Ammon's horn (tissue), 1 donor: ENCODE measurements around the gene DOLPP1.
"Not testable (repeated sequence)": the region's sequence is repeated elsewhere in the genome, so short reads cannot be mapped to it uniquely, and the experiment has no call there.

Experiments
- DNase-seq: peaks from one replicate; pipeline ENCODE4 v3.0.0-alpha.2; 2016; ENCODE audit warnings: low spot score

The DOLPP1 gene

GRCh38 chr9:129080601-129081387, at the start of gene DOLPP1:
DOLPP1 (plus strand) TSS chr9:129081111; CDS start chr9:129081132, 21 bp downstream.
- DNase-seq, result peak; percentile 99

GRCh38 chr9:129031514-129031913, 49.4 kb upstream of the DOLPP1 start:
- no peak for DNase-seq

DNA sequence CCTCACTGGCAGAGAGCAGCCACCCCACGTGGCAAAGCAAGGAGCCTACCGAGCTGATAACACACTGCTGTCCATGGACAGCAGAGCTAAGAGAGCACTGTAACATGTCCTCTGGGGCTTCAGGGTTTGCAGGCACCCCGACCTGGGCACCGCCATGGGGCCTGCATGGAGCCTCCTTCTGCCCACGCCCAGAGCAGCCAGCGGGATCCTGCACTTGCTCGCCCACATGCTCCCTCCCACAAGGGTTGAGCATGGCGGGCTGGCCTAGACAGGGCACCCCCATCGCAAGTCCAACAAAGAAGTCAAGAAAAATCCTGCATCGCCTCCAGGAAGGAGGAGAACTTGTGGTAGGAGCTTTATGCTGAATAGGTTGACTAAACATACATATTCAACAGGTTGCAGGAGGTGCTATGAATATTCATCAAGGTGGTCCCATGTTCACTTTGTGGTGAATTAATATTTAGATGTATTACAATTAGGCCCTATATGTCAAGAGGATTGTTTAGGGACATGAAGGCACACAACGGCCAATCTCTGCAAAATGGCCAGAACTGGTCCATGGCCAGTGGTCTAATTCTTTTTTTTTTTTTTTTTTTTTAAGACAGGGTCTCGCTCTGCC, 48.3 kb upstream of the DOLPP1 start:
- DNase-seq, result no peak

DNA sequence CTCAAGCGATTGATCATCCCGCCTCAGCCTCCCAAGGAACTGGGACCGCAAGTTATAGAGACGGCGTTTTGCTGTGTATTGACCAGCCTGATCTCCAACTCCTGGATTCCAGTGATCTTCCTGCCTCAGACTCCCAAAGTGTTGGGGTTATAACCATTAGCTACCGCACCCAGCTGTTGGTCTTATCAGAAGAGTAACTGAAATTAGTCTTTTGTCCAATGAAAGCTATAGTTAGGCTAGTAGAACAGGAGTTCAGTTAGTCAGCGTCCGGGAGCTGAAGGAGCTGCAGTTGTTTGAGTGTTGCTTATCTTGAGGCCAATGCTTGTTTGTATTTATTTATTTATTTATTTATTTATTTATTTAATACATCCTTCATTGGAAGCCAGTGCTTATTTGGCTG, 47.7 kb upstream of the DOLPP1 start:
- DNase-seq, result no peak

GRCh38 chr9:129035838-129036237, 45.1 kb upstream of the DOLPP1 start:
- DNase-seq, result not testable (repeated sequence)

- peak; percentile 100 for DNase-seq
These were observed 44.5 kb upstream of the DOLPP1 start, which contains the start of gene MIGA2 for GRCh38 chr9:129036241-129036922. MIGA2 (plus strand) TSS chr9:129036626; CDS start chr9:129040595, 3,969 bp downstream.

- no peak for DNase-seq
These were observed 43.8 kb upstream of the DOLPP1 start for GRCh38 chr9:129036923-129037766.

DNA sequence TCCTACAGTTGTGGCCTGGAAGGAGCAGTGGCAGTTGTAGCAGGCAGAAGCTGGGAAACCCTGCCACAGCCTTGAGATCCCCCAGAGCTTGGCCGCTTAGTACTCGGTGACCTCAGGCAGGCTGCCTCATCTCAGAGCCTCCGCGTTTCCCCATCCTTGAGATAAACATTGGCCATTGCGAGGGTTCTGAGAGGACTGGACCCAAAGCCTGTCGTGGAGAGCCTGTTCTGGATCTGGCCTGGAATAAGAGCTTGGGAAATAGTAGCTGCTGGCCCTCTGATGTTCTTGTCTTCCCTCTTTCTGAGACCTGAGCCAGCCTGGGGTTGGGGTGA, 43.2 kb upstream of the DOLPP1 start:
- no peak for DNase-seq

GRCh38 chr9:129038109-129038852, 42.6 kb upstream of the DOLPP1 start:
- peak; percentile 45 for DNase-seq

DNA sequence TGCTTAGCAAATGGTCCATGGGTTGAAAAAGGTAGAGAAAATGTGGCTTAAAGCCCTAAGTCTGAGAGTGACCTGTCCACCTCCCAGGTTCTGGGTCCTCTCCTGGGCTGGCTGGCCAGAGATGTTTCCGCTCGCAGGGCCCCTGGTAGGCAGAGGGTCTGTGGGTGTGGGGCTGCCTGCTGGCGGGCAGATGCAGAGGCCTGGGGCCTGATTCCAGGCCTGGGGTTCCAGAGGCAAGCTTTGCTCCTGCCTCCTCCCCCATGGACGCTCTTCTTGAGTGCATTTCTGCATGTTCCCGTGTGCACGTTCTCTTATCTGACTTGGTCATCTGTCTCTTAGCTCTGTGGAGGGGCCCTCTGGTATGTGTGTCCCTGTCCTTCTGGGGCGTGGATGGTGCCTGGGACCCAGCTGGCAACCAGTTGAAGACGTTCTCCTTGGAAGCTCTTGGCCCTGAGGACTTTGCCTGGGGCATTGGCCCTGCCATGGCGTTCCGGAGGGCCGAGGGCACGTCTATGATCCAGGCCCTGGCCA, 40.7 kb upstream of the DOLPP1 start:
- no peak for DNase-seq

GRCh38 chr9:129042016-129042415, 38.9 kb upstream of the DOLPP1 start:
- no peak for DNase-seq

GRCh38 chr9:129052592-129052991, 28.3 kb upstream of the DOLPP1 start:
- no peak for DNase-seq

GRCh38 chr9:129053020-129053419, 27.9 kb upstream of the DOLPP1 start:
- no peak for DNase-seq

DNA sequence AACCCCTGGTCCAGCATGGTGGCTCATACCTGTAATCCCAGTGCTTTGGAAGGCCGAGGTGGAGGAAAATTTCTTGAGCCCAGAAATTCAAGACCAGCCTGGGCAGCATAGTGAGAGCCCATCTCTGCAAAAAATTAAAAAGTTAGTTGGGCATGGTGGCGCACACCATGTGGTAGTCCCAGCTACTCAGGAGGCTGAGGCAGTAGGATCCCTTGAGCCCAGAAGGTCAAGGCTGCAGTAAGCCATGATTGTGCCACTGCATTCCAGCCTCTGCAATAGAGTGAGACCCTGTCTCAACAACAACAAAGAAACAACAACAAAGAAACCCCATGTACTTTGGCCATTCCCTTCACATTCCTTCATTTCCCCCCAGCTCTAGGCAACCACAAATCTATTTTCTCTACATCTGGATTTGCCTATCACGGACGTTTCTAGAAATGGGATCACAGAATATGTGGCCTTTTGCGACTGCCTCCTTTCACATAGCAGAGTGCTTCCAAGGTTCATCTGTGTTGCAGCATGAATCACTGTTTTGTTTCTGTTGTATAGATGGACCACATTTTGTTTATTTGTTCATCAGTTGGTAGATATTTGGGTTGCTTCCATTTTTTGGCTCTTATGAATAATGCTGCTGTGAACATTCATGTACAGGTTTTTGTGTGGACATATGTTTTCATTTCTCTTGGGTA, 26.6 kb upstream of the DOLPP1 start:
- DNase-seq, result no peak

DNA sequence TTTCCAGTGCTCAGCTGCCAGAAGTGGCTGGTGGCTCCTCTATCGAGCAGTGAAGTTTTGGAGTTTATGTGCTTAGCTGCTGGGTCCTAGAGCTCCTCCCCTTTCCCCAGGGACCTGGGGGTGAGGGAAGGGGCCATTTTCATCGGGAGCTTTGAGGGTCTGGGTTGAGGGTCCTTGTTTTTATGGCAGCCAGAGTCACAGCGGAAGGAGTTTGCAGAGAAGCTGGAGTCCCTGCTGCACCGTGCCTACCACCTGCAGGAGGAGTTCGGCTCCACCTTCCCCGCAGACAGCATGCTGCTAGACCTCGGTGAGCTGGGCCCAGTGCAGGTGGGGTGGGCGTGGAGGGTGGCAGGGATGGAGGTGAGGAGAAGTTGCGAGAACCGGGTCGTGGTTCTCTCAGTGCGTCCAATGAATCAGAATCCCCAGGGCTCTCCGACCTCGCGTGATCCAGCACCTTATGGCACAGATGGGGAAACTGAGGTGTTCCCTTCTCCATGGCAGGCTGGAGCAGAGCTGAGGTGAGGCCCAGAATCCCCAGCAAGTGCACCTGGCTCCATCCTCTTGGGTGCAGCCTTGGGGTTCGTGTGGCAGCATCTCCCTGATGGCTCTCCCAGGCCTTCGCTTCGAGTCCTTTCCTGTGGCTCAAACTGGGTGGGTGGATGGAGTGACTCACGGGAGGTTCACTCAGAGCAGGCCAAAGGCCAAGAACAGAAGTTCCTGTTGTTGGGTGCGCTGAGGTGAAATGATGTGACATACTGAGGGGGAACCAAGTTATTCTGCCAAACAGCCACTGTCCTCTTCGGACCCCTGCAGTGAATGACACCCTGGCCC, 21.7 kb upstream of the DOLPP1 start:
- DNase-seq, result no peak

GRCh38 chr9:129059796-129060785, 20.8 kb upstream of the DOLPP1 start:
- DNase-seq, result no peak

GRCh38 chr9:129060991-129061390, 19.9 kb upstream of the DOLPP1 start:
- no peak for DNase-seq

GRCh38 chr9:129063061-129063460, 17.9 kb upstream of the DOLPP1 start:
- DNase-seq, result no peak
